Fibroblast of lung (primary cell): ENCODE measurements around the gene EXOC6. TPM values are rescaled to one million over a fixed set of nuclear protein-coding genes. Genes with fewer than 3 reads are reported as not detected.

ENCODE experiments used
- DNase-seq, 2 donors: peaks; one replicate each; pipeline versions ENCODE4 v3.0.0 to v3.0.0-alpha.2; 2010; ENCODE audit warnings: low read depth in 2 of 2
- H2AFZ ChIP-seq: 2 replicates; pipeline ENCODE4 v1.5.1; 2012; ENCODE audit warnings: low read length, control low read depth, inconsistent platforms
- H3K27ac ChIP-seq: 2 replicates; pipeline ENCODE4 v1.5.1; 2011; ENCODE audit warnings: low read length, control low read depth; ENCODE audit not compliant: insufficient read depth
- H3K27me3 ChIP-seq: 2 replicates; pipeline ENCODE4 v1.5.1; 2011; ENCODE audit warnings: mild to moderate bottlenecking, low read length; ENCODE audit not compliant: control insufficient read depth, insufficient read depth
- H3K36me3 ChIP-seq: 2 replicates; pipeline ENCODE4 v1.5.1; 2011; ENCODE audit warnings: low read length; ENCODE audit not compliant: control insufficient read depth, insufficient read depth
- H3K4me1 ChIP-seq: 2 replicates; pipeline ENCODE4 v1.5.1; 2011; ENCODE audit warnings: low read length; ENCODE audit not compliant: control insufficient read depth, insufficient read depth; ENCODE audit errors: extremely low read depth
- H3K4me2 ChIP-seq: 2 replicates; pipeline ENCODE4 v1.5.1; 2011; ENCODE audit warnings: low read length, control low read depth; ENCODE audit not compliant: insufficient read depth; ENCODE audit errors: extremely low read depth
- H3K4me3 ChIP-seq, 4 experiments: fragments of 200-600 bp in 1 of 4; sonication (generic) in 1 of 4; replicated peaks in 1 of 4; 2 replicates each; pipeline ENCODE4 v1.5.1; 2011 to 2016; ENCODE audit warnings: low read length in 4 of 4, low read depth in 3 of 4, mild to moderate bottlenecking in 3 of 4, control low read depth in 2 of 4, inconsistent platforms in 1 of 4, mixed read lengths in 1 of 4; ENCODE audit not compliant: insufficient read depth in 1 of 4; ENCODE audit errors: control extremely low read depth in 1 of 4
- H3K79me2 ChIP-seq: 2 replicates; pipeline ENCODE4 v1.5.1; 2012; ENCODE audit warnings: mild to moderate bottlenecking, low read length, inconsistent platforms; ENCODE audit not compliant: control insufficient read depth, insufficient read depth
- H3K9ac ChIP-seq: 2 replicates; pipeline ENCODE4 v1.5.1; 2011; ENCODE audit warnings: mild to moderate bottlenecking, low read length, control low read depth; ENCODE audit not compliant: insufficient read depth
- H3K9me3 ChIP-seq: 2 replicates; pipeline ENCODE4 v1.5.1; 2012; ENCODE audit warnings: low read depth, low read length; ENCODE audit not compliant: control insufficient read depth, insufficient read depth
- H4K20me1 ChIP-seq: 2 replicates; pipeline ENCODE4 v1.5.1; 2011; ENCODE audit warnings: low read length; ENCODE audit not compliant: control insufficient read depth, insufficient read depth; ENCODE audit errors: extremely low read depth
- CTCF ChIP-seq, 2 donors: IDR thresholded peaks in 1 of 2; conservative IDR thresholded peaks in 1 of 2; 1 replicate in 1 of 2; 2 replicates in 1 of 2; pipeline ENCODE4 v1.5.1; 2011 to 2012; ENCODE audit warnings: low read length in 2 of 2, control low read depth in 1 of 2, inconsistent platforms in 1 of 2, low read depth in 1 of 2, mild to moderate bottlenecking in 1 of 2
- EZH2 ChIP-seq: IDR thresholded peaks from 2 replicates; pipeline ENCODE4 v1.5.1; 2012; ENCODE audit warnings: low read length, control low read depth, mild to moderate bottlenecking; ENCODE audit errors: missing control alignments
- polyA plus RNA-seq, 2 donors: library from polyadenylated mRNA; depleted of rRNA in 1 of 2; stranded (reverse) in 1 of 2; unstranded in 1 of 2; fragments of >200 nt; gene quantifications; 2 replicates each; pipeline ENCODE4 v1.2.1, GENCODE V29; 2011 to 2012; ENCODE audit warnings: missing spikeins in 1 of 2
- total RNA-seq: library from RNA; depleted of rRNA; stranded (reverse); fragments of >200 nt; gene quantifications from 2 replicates; pipeline ENCODE4 v1.2.1, GENCODE V29; 2014

Gene EXOC6
- total and polyA plus RNA-seq, 2 donors (not counting 1 experiment from before 2014, with no cell fraction given): 6.2 to 9.2 TPM

DNA sequence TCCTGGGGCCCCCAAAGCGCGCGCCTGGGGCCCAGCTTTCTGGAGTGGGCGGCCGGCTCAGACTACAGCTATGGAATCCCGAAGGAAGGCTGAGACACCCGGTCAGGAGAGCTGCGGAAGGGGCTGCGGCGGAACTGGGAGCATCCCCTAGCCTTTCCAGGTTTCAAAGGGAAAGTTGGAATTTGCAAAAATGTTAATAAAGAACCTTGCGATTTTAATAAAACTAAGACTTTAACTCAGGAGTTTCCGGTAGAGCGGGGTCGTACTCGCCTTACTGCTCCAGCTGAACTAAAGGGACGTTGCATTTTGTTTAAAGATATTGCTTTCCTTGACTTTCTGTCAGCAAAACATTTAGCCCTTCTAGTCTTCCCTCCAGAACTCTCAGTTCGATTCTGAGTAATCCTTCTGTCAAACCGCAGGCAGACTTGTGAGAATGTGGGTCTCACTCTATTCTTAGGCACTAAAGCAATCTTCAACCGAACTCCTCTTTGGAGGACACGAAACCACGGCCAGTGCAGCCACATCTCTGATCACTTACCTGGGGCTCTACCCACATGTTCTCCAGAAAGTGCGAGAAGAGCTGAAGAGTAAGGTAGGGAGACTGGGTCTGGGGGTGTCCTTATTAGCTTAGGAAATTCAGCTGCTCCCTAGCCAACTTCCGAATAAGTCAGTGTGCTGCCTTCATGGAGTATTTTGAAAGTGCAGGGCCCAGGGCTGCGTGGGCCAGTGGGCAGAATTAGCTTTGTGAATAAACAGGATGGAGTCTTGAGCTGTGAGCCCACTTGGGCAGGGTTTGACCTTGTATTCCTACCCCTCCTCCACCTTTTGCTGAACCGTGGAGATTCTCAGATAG lies 227.3 kb downstream of the EXOC6 start:
- Histone ChIP-seq H3K36me3 (no peaks in the 10 kb centered on the region), H3K9me3 (no peaks in the 10 kb centered on the region), H2AFZ (no peak overlapping the region), H3K9ac (no peak overlapping the region), H3K27me3 (peaks cover 45% of the 10 kb centered on the region), H3K4me3 (no peak overlapping the region), H3K4me1 (no peaks in the 10 kb centered on the region), H4K20me1 (no peaks in the 10 kb centered on the region), H3K4me2 (no peak overlapping the region), H3K79me2 (no peaks in the 10 kb centered on the region), H3K27ac (no peak overlapping the region)
- DNase-seq: no peak
- TF ChIP-seq CTCF (conservative IDR thresholded peaks at IDR 0.05 in 1 of 2, IDR thresholded peaks at IDR 0.05 in 1 of 2; ENCODE audit: low read depth in 1 of 2, low read length in 2 of 2): no peak

DNA sequence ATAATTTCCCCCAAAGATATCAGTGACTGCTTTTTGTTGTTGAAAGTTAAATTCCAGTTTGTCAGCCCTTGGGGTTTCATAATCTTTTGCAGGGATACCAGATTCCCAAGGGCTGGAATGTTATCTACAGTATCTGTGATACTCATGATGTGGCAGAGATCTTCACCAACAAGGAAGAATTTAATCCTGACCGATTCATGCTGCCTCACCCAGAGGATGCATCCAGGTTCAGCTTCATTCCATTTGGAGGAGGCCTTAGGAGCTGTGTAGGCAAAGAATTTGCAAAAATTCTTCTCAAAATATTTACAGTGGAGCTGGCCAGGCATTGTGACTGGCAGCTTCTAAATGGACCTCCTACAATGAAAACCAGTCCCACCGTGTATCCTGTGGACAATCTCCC lies 228.6 kb downstream of the EXOC6 start:
- Histone ChIP-seq H3K36me3 (no peaks in the 10 kb centered on the region), H2AFZ (no peak overlapping the region), H3K9me3 (no peaks in the 10 kb centered on the region), H4K20me1 (no peaks in the 10 kb centered on the region), H3K4me2 (no peak overlapping the region), H3K4me1 (no peaks in the 10 kb centered on the region), H3K27ac (no peak overlapping the region), H3K79me2 (no peaks in the 10 kb centered on the region), H3K9ac (no peak overlapping the region), H3K27me3 (peaks cover 41% of the 10 kb centered on the region), H3K4me3 (no peak overlapping the region)
- TF ChIP-seq EZH2 (no peak), CTCF (conservative IDR thresholded peaks at IDR 0.05 in 1 of 2, IDR thresholded peaks at IDR 0.05 in 1 of 2; ENCODE audit: low read depth in 1 of 2, low read length in 2 of 2) (no peak)
- DNase-seq: no peak

DNA sequence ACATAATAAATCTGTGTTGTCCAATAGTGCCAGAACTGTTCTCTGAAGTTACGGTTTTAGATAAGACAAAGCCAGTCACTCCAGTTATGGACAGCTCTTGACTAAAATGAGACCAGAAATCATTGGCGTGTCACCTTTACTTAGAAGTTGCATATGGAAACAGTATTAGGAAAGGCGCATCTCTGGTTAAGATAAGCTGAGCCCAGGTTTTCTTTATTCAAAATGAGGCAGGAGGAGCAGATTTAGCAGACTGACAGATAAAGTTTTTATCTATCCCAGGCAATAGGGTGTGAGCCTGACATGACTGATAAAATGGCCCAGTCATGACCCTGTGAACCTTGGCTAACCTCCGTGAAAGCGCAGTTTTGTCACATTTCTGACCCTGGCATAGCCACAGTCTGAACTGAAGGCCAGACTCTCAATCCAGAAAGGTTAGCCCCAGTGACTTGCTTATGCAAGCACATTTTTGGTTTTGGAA lies 229.6 kb downstream of the EXOC6 start:
- no peak for TF ChIP-seq EZH2
- no peak for TF ChIP-seq CTCF (conservative IDR thresholded peaks at IDR 0.05 in 1 of 2, IDR thresholded peaks at IDR 0.05 in 1 of 2; ENCODE audit: low read depth in 1 of 2, low read length in 2 of 2)

More for the DNA sequence above, 229.6 kb downstream of the EXOC6 start:
- H4K20me1 ChIP-seq: no peaks in the 10 kb centered on the region
- no peaks in the 10 kb centered on the region for H3K36me3 ChIP-seq
- H3K27me3 ChIP-seq: peaks cover 31% of the 10 kb centered on the region
- no peaks in the 10 kb centered on the region for H3K4me1 ChIP-seq
- H3K9me3 ChIP-seq: no peaks in the 10 kb centered on the region
- H2AFZ ChIP-seq: no peak overlapping the region
- H3K27ac ChIP-seq: no peak overlapping the region
- H3K4me2 ChIP-seq: no peak overlapping the region
- no peak overlapping the region for H3K9ac ChIP-seq
- H3K79me2 ChIP-seq: no peaks in the 10 kb centered on the region
- no peak overlapping the region for H3K4me3 ChIP-seq
- no peak for DNase-seq
